MM.1S (cell line): Measurements from ENCODE around the gene ZCCHC24.

Source experiments
- CTCF ChIP-seq: fragments of 300-600 bp; sonication (generic); IDR thresholded peaks from 2 replicates; pipeline ENCODE4 v1.5.1; 2016; ENCODE audit warnings: antibody characterized with exemption, low read length, mixed read lengths
- EZH2 ChIP-seq: fragments of 300-600 bp; sonication (generic); optimal IDR thresholded peaks from 2 replicates; pipeline ENCODE3; 2017; ENCODE audit warnings: low read depth, mild to moderate bottlenecking, antibody characterized with exemption, low read length, mixed read lengths

GRCh38 chr10:79435271-79436065 lies 10.0 kb downstream of the ZCCHC24 start:
- no peak for TF ChIP-seq CTCF
- no peak for TF ChIP-seq EZH2
